Right kidney (tissue), 9 donors: Measurements from ENCODE around the gene DPEP2.
A peak's percentile ranks its signal among the peaks of the same experiment; 100 is the strongest.
"Not testable (repeated sequence)": the region's sequence is repeated elsewhere in the genome, so short reads cannot be mapped to it uniquely, and the experiment has no call there.

Experiments used
- DNase-seq: peaks from one replicate; pipeline ENCODE4 v3.0.0-alpha.2; 2016
- long read RNA-seq, 8 donors: transcript quantifications; one replicate each; lab custom pipeline, GENCODE V29; 2026

The DPEP2 gene
- long read RNA-seq, donor 1: 0 reads
- long read RNA-seq, donor 2: 0 reads
- long read RNA-seq, donor 3: 0 reads
- long read RNA-seq, donor 4: 0 reads
- long read RNA-seq, donor 5: 0 reads
- long read RNA-seq, donor 6: 0 reads
- long read RNA-seq, donor 7: 0 reads
- long read RNA-seq, donor 8: 0 reads

- not testable (repeated sequence) for DNase-seq
Observed at GRCh38 chr16:67998779-67999688, at the start of gene DPEP2. Gene DPEP2 (minus strand): TSS chr16:67999484. CDS start chr16:67993212, 6,272 bp downstream.

- DNase-seq: no peak
Observed at GRCh38 chr16:68047987-68048386, 48.7 kb upstream of the DPEP2 start.

GRCh38 chr16:68046106-68046505 lies 46.8 kb upstream of the DPEP2 start:
- no peak for DNase-seq

- DNase-seq: no peak
Observed at GRCh38 chr16:68041783-68042182, 42.5 kb upstream of the DPEP2 start.

GRCh38 chr16:68040506-68041288 lies 41.4 kb upstream of the DPEP2 start:
- DNase-seq: peak; percentile 50

- no peak for DNase-seq
Observed at GRCh38 chr16:68037841-68038597, 38.7 kb upstream of the DPEP2 start.

- DNase-seq: no peak
Observed at GRCh38 chr16:68035227-68035626, 35.9 kb upstream of the DPEP2 start.

GRCh38 chr16:68033101-68033500 lies 33.8 kb upstream of the DPEP2 start:
- no peak for DNase-seq

GRCh38 chr16:68031951-68032350 lies 32.7 kb upstream of the DPEP2 start:
- DNase-seq: no peak

- DNase-seq: not testable (repeated sequence)
Observed at GRCh38 chr16:68030108-68030507, 30.8 kb upstream of the DPEP2 start.

GRCh38 chr16:68028996-68029395 lies 29.7 kb upstream of the DPEP2 start:
- DNase-seq: no peak

- DNase-seq: peak; percentile 93
Observed at GRCh38 chr16:68022728-68023537, 23.6 kb upstream of the DPEP2 start, which contains the start of the genes DDX28 and DUS2. Gene DDX28 (minus strand): TSS chr16:68023232. CDS start chr16:68023202, 30 bp downstream. Gene DUS2 (plus strand): TSS chr16:68023284. CDS start chr16:68038024, 14,740 bp downstream.

- no peak for DNase-seq
Observed at GRCh38 chr16:68022278-68022727, 23.0 kb upstream of the DPEP2 start.

GRCh38 chr16:68021490-68021889 lies 22.2 kb upstream of the DPEP2 start:
- DNase-seq: no peak

GRCh38 chr16:68019167-68019680 lies 19.9 kb upstream of the DPEP2 start:
- DNase-seq: no peak

- DNase-seq: no peak
Observed at GRCh38 chr16:68015681-68016080, 16.4 kb upstream of the DPEP2 start, which contains the start of gene DPEP2NB. Gene DPEP2NB (minus strand): TSS chr16:68015911. CDS start chr16:68015770, 141 bp downstream.

GRCh38 chr16:68013440-68013839 lies 14.2 kb upstream of the DPEP2 start:
- no peak for DNase-seq

GRCh38 chr16:68009872-68010271 lies 10.6 kb upstream of the DPEP2 start:
- DNase-seq: not testable (repeated sequence)

GRCh38 chr16:68009157-68009735 lies 10.0 kb upstream of the DPEP2 start:
- DNase-seq: no peak

- DNase-seq: no peak
Observed at GRCh38 chr16:68005786-68006286, 6.6 kb upstream of the DPEP2 start.
